ENCODE results near the gene KIAA0586.

KIAA0586 gene

GRCh38 chr14:58479975-58480374 lies 52.5 kb downstream of the KIAA0586 start:
- H3K4me3 ChIP-seq (ENCODE audit: low read depth, low read length) = no peak overlapping the region
- no peak for TF ChIP-seq CTCF (IDR thresholded peaks at IDR 0.05; ENCODE audit: low read depth, low read length)

- H3K4me3 ChIP-seq (ENCODE audit: low read depth, low read length) = no peak overlapping the region
- TF ChIP-seq CTCF (IDR thresholded peaks at IDR 0.05; ENCODE audit: low read depth, low read length) = no peak
Measured at GRCh38 chr14:58484176-58484575, 56.7 kb downstream of the KIAA0586 start.

- no peak overlapping the region for H3K4me3 ChIP-seq (ENCODE audit: low read depth, low read length)
- no peak for TF ChIP-seq CTCF (IDR thresholded peaks at IDR 0.05; ENCODE audit: low read depth, low read length)
Measured at GRCh38 chr14:58488550-58488949, 61.0 kb downstream of the KIAA0586 start.

- no peak overlapping the region for H3K4me3 ChIP-seq (ENCODE audit: low read depth, low read length)
- no peak for TF ChIP-seq CTCF (IDR thresholded peaks at IDR 0.05; ENCODE audit: low read depth, low read length)
Measured at GRCh38 chr14:58491593-58491992, 64.1 kb downstream of the KIAA0586 start.

- no peak for TF ChIP-seq CTCF (IDR thresholded peaks at IDR 0.05; ENCODE audit: low read depth, low read length)
- H3K4me3 ChIP-seq (ENCODE audit: low read depth, low read length) = no peak overlapping the region
Measured at GRCh38 chr14:58492044-58492443, 64.5 kb downstream of the KIAA0586 start.

GRCh38 chr14:58501214-58501816 lies 73.8 kb downstream of the KIAA0586 start:
- TF ChIP-seq CTCF (IDR thresholded peaks at IDR 0.05; ENCODE audit: low read depth, low read length) = peak; percentile 49; the same call in 1 of the 2 replicates
- H3K4me3 ChIP-seq (ENCODE audit: low read depth, low read length) = no peak overlapping the region

GRCh38 chr14:58513272-58513671 lies 85.8 kb downstream of the KIAA0586 start:
- no peak for TF ChIP-seq CTCF (IDR thresholded peaks at IDR 0.05; ENCODE audit: low read depth, low read length)
- no peak overlapping the region for H3K4me3 ChIP-seq (ENCODE audit: low read depth, low read length)

Measured in WI38 (cell line).